H1 (cell line): Measurements from ENCODE around the gene ZNF398. TPM values are rescaled to one million over a fixed set of nuclear protein-coding genes. Genes with fewer than 3 reads are reported as not detected.

Source experiments
- CTCF ChIA-PET: fragments of 300-600 bp; sonication (Branson Sonifier 250); formaldehyde crosslinking; loops from one replicate; lab custom pipeline; 2021; ENCODE audit not compliant: partially characterized antibody; lab: Charles Lee
- POLR2A ChIA-PET: fragments of 300-600 bp; sonication (Branson Sonifier 250); formaldehyde crosslinking; loops from one replicate; lab custom pipeline; 2021; ENCODE audit warnings: inconsistent platforms; ENCODE audit not compliant: partially characterized antibody; lab: Charles Lee
- DNase-seq, 2 experiments: peaks; one replicate each; pipeline versions ENCODE4 v3.0.0 to v3.0.0-alpha.2; 2010 to 2022; ENCODE audit warnings: low spot score in 2 of 2, low read depth in 1 of 2, mixed read lengths in 1 of 2
- FAIRE-seq: peaks from 2 replicates; lab custom pipeline; 2011; peaks lifted over from hg19 to GRCh38; lab: Jason Lieb, UNC
- H2AFZ ChIP-seq: 2 replicates; pipeline ENCODE4 v1.8.1; 2012; ENCODE audit warnings: low read length, inconsistent platforms
- H2AK5ac ChIP-seq: 2 replicates; pipeline ENCODE4 v1.6.1; 2013; ENCODE audit warnings: low read depth, low read length
- H2BK120ac ChIP-seq: replicated peaks from 2 replicates; pipeline ENCODE3; 2013; ENCODE audit warnings: low read depth, low read length, inconsistent platforms
- H2BK12ac ChIP-seq: 2 replicates; pipeline ENCODE4 v1.6.1; 2013; ENCODE audit warnings: low read depth, low read length
- H2BK15ac ChIP-seq: 2 replicates; pipeline ENCODE4 v1.6.1; 2013; ENCODE audit warnings: low read length
- H2BK20ac ChIP-seq: 2 replicates; pipeline ENCODE4 v1.6.1; 2013; ENCODE audit warnings: low read length
- H2BK5ac ChIP-seq: 2 replicates; pipeline ENCODE4 v1.6.1; 2013; ENCODE audit warnings: low read depth, low read length
- H3K14ac ChIP-seq: 2 replicates; pipeline ENCODE4 v1.6.1; 2013; ENCODE audit warnings: inconsistent platforms; ENCODE audit not compliant: insufficient read length
- H3K18ac ChIP-seq: 2 replicates; pipeline ENCODE4 v1.6.1; 2013; ENCODE audit warnings: low read length; ENCODE audit errors: extremely low read depth
- H3K23ac ChIP-seq: 2 replicates; pipeline ENCODE4 v1.6.1; 2013; ENCODE audit warnings: inconsistent platforms; ENCODE audit not compliant: insufficient read length
- H3K23me2 ChIP-seq: 2 replicates; pipeline ENCODE4 v1.6.1; 2013; ENCODE audit warnings: low read depth, low read length
- H3K27ac ChIP-seq: 2 replicates; pipeline ENCODE4 v1.6.1; 2011; ENCODE audit warnings: low read depth, low read length, inconsistent platforms
- H3K27me3 ChIP-seq, 4 experiments: replicated peaks in 1 of 4; 1 replicate in 1 of 4; 2 replicates in 3 of 4; pipeline versions ENCODE4 v1.6.1 to v1.8.1; 2011 to 2013; ENCODE audit warnings: low read length in 3 of 4, mild to moderate bottlenecking in 3 of 4, inconsistent platforms in 2 of 4, mixed read lengths in 2 of 4, moderate library complexity in 1 of 4; ENCODE audit not compliant: control insufficient read depth in 3 of 4, insufficient read depth in 3 of 4; ENCODE audit errors: extremely low read depth in 1 of 4
- H3K36me3 ChIP-seq, 4 experiments: 2 replicates each; pipeline versions ENCODE4 v1.6.1 to v1.8.1; 2011 to 2013; ENCODE audit warnings: mild to moderate bottlenecking in 4 of 4, low read length in 3 of 4, moderate library complexity in 2 of 4, control low read depth in 1 of 4, inconsistent platforms in 1 of 4; ENCODE audit not compliant: insufficient read depth in 4 of 4, control insufficient read depth in 2 of 4
- H3K4ac ChIP-seq: replicated peaks from 2 replicates; pipeline ENCODE3; 2013; ENCODE audit warnings: low read length, low read depth, mixed read lengths, inconsistent platforms; ENCODE audit not compliant: insufficient read length
- H3K4me1 ChIP-seq, 4 experiments: replicated peaks in 1 of 4; 1 replicate in 1 of 4; 2 replicates in 3 of 4; pipeline versions ENCODE4 v1.6.1 to v1.8.1; 2011 to 2013; ENCODE audit warnings: low read length in 3 of 4, inconsistent platforms in 2 of 4, mixed read lengths in 1 of 4; ENCODE audit not compliant: insufficient read depth in 4 of 4, control insufficient read depth in 3 of 4
- H3K4me2 ChIP-seq, 2 experiments: 2 replicates each; pipeline versions ENCODE4 v1.6.1 to v1.8.1; 2011 to 2013; ENCODE audit warnings: low read depth in 2 of 2, low read length in 2 of 2, control low read depth in 1 of 2, inconsistent platforms in 1 of 2, mild to moderate bottlenecking in 1 of 2; ENCODE audit not compliant: insufficient read depth in 1 of 2
- H3K4me3 ChIP-seq, 4 experiments: fragments of 200-600, 300-600 bp in 1 of 4; sonication (generic), shearing (Covaris generic), sonication (Bioruptor Twin) in 1 of 4; 2 replicates each; pipeline versions ENCODE4 v1.5.1 to v1.8.1; 2011 to 2016; ENCODE audit warnings: low read length in 4 of 4, low read depth in 3 of 4, control low read depth in 2 of 4, inconsistent platforms in 2 of 4, mild to moderate bottlenecking in 2 of 4, mixed read lengths in 1 of 4, moderate library complexity in 1 of 4; ENCODE audit not compliant: insufficient read depth in 2 of 4; ENCODE audit errors: extremely low read depth in 1 of 4
- H3K56ac ChIP-seq: replicated peaks from 2 replicates; pipeline ENCODE3; 2013; ENCODE audit warnings: low read depth, mild to moderate bottlenecking, mixed read lengths, low read length, inconsistent platforms; ENCODE audit not compliant: insufficient read length
- H3K79me1 ChIP-seq: 2 replicates; pipeline ENCODE4 v1.6.1; 2013; ENCODE audit warnings: low read depth, low read length, control low read depth
- H3K79me2 ChIP-seq, 2 experiments: 2 replicates each; pipeline versions ENCODE4 v1.6.1 to v1.8.1; 2012 to 2013; ENCODE audit warnings: low read length in 2 of 2, mild to moderate bottlenecking in 2 of 2, inconsistent platforms in 1 of 2; ENCODE audit not compliant: insufficient read depth in 2 of 2, control insufficient read depth in 1 of 2
- H3K9ac ChIP-seq, 4 experiments: replicated peaks in 1 of 4; 1 replicate in 1 of 4; 2 replicates in 3 of 4; pipeline versions ENCODE4 v1.6.1 to v1.8.1; 2011 to 2013; ENCODE audit warnings: low read depth in 3 of 4, low read length in 3 of 4, control low read depth in 2 of 4, mild to moderate bottlenecking in 2 of 4, moderate library complexity in 2 of 4, inconsistent platforms in 1 of 4; ENCODE audit errors: extremely low read depth in 1 of 4
- H3K9me3 ChIP-seq, 2 experiments: 2 replicates each; pipeline versions ENCODE4 v1.6.1 to v1.8.1; 2012 to 2013; ENCODE audit warnings: mild to moderate bottlenecking in 2 of 2, moderate library complexity in 2 of 2, control low read depth in 1 of 2, inconsistent platforms in 1 of 2, low read depth in 1 of 2, low read length in 1 of 2, mixed read lengths in 1 of 2; ENCODE audit not compliant: insufficient read depth in 2 of 2
- H4K20me1 ChIP-seq, 2 experiments: replicated peaks in 1 of 2; 2 replicates each; pipeline versions ENCODE3 to v1.8.1; 2011 to 2013; ENCODE audit warnings: inconsistent platforms in 2 of 2, low read length in 2 of 2, mild to moderate bottlenecking in 1 of 2; ENCODE audit not compliant: insufficient read depth in 2 of 2, control insufficient read depth in 1 of 2
- H4K5ac ChIP-seq: 2 replicates; pipeline ENCODE4 v1.6.1; 2013; ENCODE audit warnings: low read length, low read depth, mixed read lengths, inconsistent platforms; ENCODE audit not compliant: insufficient read length
- H4K8ac ChIP-seq: 2 replicates; pipeline ENCODE4 v1.8.0; 2013; ENCODE audit warnings: mild to moderate bottlenecking, moderate library complexity, low read length, inconsistent platforms; ENCODE audit not compliant: insufficient read depth; ENCODE audit errors: extremely low read depth
- H4K91ac ChIP-seq: replicated peaks from 2 replicates; pipeline ENCODE3; 2013; ENCODE audit warnings: low read length, mixed read lengths, inconsistent platforms; ENCODE audit not compliant: insufficient read length
- polyA plus RNA-seq, 7 experiments: library from polyadenylated mRNA; depleted of rRNA in 3 of 7; stranded (reverse) in 5 of 7; unstranded in 2 of 7; fragments of >200 nt in 5 of 7; fragments of 200-250 nt in 2 of 7; gene quantifications; 1 replicate in 5 of 7; 2 replicates in 1 of 7; 4 replicates in 1 of 7; pipeline versions ENCODE4 v1.2.1 to v1.2.3, GENCODE V29; 2011 to 2013; ENCODE audit warnings: missing spikeins in 2 of 7, mixed read lengths in 2 of 7
- total RNA-seq: library from RNA; stranded (reverse); fragmentation: NEBNext Ultra II Directional; extraction: Animal tissue kit (Norgen Biotek cat#: 25700); gene quantifications from 2 replicates; pipeline ENCODE4 v1.2.1, GENCODE V29; 2021

ZNF398 gene
- total and polyA plus RNA-seq, 2 of the 8 experiments (the other 6 are each of a cell fraction or from before 2014, with no cell fraction given) = 52.7 to 63.5 TPM

- Histone ChIP-seq H3K36me3 (peaks cover 17 to 84% (median 57%) of the 10 kb centered on the region in 4 experiments), H3K4ac (no peak overlapping the region), H3K4me3 (no peak overlapping the region), H2AFZ (no peak overlapping the region), H3K79me2 (peaks cover 0 to 21% of the 10 kb centered on the region in 2 experiments; a peak in 2 of 4 replicates), H3K23me2 (no peaks in the 10 kb centered on the region), H3K27me3 (no peaks in the 10 kb centered on the region), H2BK20ac (no peak overlapping the region), H4K5ac (no peak overlapping the region), H3K9me3 (no peaks in the 10 kb centered on the region), H3K9ac (no peak overlapping the region), H2AK5ac (no peak overlapping the region), H3K4me1 (no peaks in the 10 kb centered on the region), H4K20me1 (peaks cover 5 to 6% of the 10 kb centered on the region in 2 experiments), H2BK5ac (no peak overlapping the region), H3K79me1 (no peaks in the 10 kb centered on the region; the same call in 1 of the 2 replicates), H3K14ac (no peak overlapping the region), H3K4me2 (no peak overlapping the region), H4K91ac (no peak overlapping the region), H3K18ac (no peak overlapping the region), H2BK15ac (no peak overlapping the region), H3K23ac (no peak overlapping the region), H3K27ac (no peak overlapping the region), H2BK120ac (no peak overlapping the region), H4K8ac (no peak overlapping the region), H2BK12ac (no peak overlapping the region), H3K56ac (no peak overlapping the region)
- ChIA-PET CTCF (interaction anchor here (1.2 to 6.0 kb wide), 3 partner anchors 15 to 41 kb away, joined by 4 to 25 read pairs (median 18); partner anchors contain the start of genes ZNF398 and ZNF425), POLR2A (interaction anchor here (0.6 to 11.6 kb wide), 12 partner anchors 8 to 121 kb away, joined by 3 to 138 read pairs (median 5); partner anchors contain the start of genes ZNF282, ZNF398 and ZNF425)
- FAIRE-seq = no peak
- no peak for DNase-seq
Observed at GRCh38 chr7:149166630-149167352, 19.5 kb downstream of the ZNF398 start.
